Esophagus (tissue), 2 donors: ENCODE data around the gene DENND5A. TPM values are rescaled to one million over a fixed set of nuclear protein-coding genes. Genes with fewer than 3 reads are reported as not detected.
"Not testable (repeated sequence)": the region's sequence is repeated elsewhere in the genome, so short reads cannot be mapped to it uniquely, and the experiment has no call there.

Experiments
- H3K27ac ChIP-seq, 2 donors: one replicate each; pipeline ENCODE4 v1.5.1; 2013; ENCODE audit warnings: low read depth in 2 of 2, mild to moderate bottlenecking in 2 of 2, inconsistent platforms in 1 of 2, low read length in 1 of 2, moderate library complexity in 1 of 2
- H3K27me3 ChIP-seq, 2 donors: one replicate each; pipeline ENCODE4 v1.6.1; 2013; ENCODE audit warnings: low read length in 2 of 2, control low read depth in 1 of 2, mild to moderate bottlenecking in 1 of 2; ENCODE audit not compliant: insufficient read depth in 2 of 2, control insufficient read depth in 1 of 2
- H3K36me3 ChIP-seq, 2 donors: one replicate each; pipeline ENCODE4 v1.6.1; 2013; ENCODE audit warnings: low read length in 1 of 2; ENCODE audit not compliant: control insufficient read depth in 2 of 2, insufficient read depth in 2 of 2
- H3K4me1 ChIP-seq, 2 donors: one replicate each; pipeline ENCODE4 v1.6.1; 2013; ENCODE audit warnings: low read length in 1 of 2; ENCODE audit not compliant: control insufficient read depth in 2 of 2, insufficient read depth in 2 of 2
- H3K4me3 ChIP-seq, 2 donors: one replicate each; pipeline ENCODE4 v1.5.1; 2013; ENCODE audit warnings: low read length in 2 of 2, mild to moderate bottlenecking in 2 of 2, low read depth in 1 of 2, moderate library complexity in 1 of 2
- H3K9me3 ChIP-seq, 2 donors: one replicate each; pipeline ENCODE4 v1.6.1; 2013; ENCODE audit warnings: mild to moderate bottlenecking in 2 of 2, low read depth in 1 of 2, low read length in 1 of 2, moderate library complexity in 1 of 2; ENCODE audit not compliant: control insufficient read depth in 2 of 2, insufficient read depth in 1 of 2
- WGBS, 2 donors: extraction: QIAGEN DNeasy Blood & Tissue Kit; methylation state at CpG; one replicate each; pipeline ENCODE4 v1.1.7; 2013; 5-methylcytosine and 5-hydroxymethylcytosine counted together
- polyA plus RNA-seq, 2 donors: library from polyadenylated mRNA; stranded (reverse); fragments of 200-250 nt; gene quantifications; one replicate each; pipeline ENCODE4 v1.2.3, GENCODE V29; 2013
- donor health status: healthy with polysubstance abuse.
- donor health status: Bipolar disorder and iron deficiency.

DENND5A gene
- polyA plus RNA-seq, 2 donors, result 6.9 to 15.4 TPM

DNA sequence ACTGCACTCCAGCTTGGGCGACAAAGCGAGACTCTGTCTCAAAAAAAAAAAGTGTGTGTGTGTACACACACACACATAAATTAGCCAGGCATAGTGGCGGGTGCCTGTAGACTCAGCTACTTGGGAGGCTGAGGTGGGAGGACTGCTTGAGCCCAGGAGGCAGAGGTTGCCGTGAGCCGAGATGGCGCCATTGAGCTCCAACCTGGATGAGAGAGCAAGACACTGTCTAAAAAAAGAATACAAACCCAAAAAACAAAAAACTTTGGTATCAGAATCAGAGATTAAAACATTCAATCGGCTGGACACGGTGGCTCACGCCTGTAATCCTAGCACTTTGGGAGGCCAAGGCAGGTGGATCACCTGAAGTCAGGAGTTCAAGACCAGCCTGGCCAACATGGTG lies 44.3 kb downstream of the DENND5A start:
- 98% methylated on average over 9 of the region's 9 CpGs for WGBS, 2 donors
- not testable (repeated sequence) for H3K9me3 ChIP-seq, H3K4me3 ChIP-seq, H3K4me1 ChIP-seq, H3K27me3 ChIP-seq, H3K27ac ChIP-seq, H3K36me3 ChIP-seq

DNA sequence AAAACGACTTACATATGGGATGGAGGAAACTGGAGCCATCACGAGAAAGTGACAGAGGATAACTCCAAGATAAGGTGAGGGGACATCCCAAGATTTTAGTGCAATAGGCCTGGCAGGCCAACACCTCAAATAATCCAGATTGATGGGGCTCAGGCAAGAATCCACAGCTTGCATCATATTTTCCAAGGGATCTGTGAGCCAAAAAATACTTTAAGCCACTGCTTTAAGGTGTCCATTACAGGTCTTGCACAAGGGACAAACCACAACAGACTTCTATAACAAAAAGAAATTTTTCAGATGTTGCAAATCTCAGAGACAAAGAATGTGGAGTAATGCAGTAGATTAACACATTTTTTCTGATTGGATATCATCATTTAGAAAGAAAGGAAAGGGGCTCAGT lies 45.6 kb downstream of the DENND5A start:
- Histone ChIP-seq H3K9me3 (no peaks in the 10 kb centered on the region), H3K4me1 (peaks cover 0 to 3% of the 10 kb centered on the region in 2 donors), H3K36me3 (no peaks in the 10 kb centered on the region), H3K27ac (no peak overlapping the region), H3K27me3 (no peaks in the 10 kb centered on the region), H3K4me3 (no peak overlapping the region)
- WGBS, 2 donors, result 53 to 74% methylated on average over 2 of the region's 2 CpGs

DNA sequence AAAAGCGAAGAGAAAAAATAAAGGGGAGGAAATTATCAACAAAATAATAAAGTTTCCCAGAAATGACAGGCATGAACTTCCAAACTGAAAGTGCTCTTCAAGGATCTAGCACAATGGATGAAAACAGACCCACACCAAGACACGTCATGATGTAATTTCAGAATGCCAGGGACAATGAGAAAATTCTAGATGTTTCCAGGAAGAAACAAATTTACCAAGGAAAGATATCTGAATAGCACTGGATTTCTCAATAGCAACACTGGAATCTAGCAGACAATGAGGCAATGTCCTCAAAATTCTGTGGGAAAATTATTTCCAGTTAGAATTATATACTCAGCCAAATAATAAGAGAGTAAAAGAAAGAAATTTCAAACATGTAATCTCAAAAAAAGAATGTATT lies 46.0 kb downstream of the DENND5A start:
- Histone ChIP-seq H3K36me3 (no peaks in the 10 kb centered on the region), H3K4me1 (peaks cover 0 to 3% of the 10 kb centered on the region in 2 donors), H3K9me3 (no peaks in the 10 kb centered on the region), H3K27ac (no peak overlapping the region), H3K4me3 (no peak overlapping the region), H3K27me3 (no peaks in the 10 kb centered on the region)
- whole genome bisulfite sequencing, 2 donors, result 83 to 85% methylated on average over 2 of the region's 2 CpGs

DNA sequence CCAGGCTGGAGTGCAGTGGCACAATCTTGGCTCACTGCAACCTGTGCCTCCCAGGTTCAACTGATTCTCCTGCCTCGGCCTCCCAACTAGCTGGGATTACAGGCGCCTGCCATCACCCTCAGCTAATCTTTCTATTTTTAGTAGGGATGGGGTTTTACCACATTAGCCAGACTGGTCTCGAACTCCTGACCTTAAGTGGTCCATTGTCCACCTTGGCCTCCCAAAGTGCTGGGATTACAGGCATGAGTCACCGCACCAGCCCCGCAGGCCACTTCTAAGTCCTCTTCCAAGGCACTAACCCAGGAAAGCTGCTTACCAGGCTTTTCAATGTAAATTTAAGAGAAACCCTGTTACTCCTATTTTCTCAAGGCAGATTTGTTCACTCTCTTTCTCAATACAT lies 50.4 kb downstream of the DENND5A start:
- Histone ChIP-seq H3K27ac (no peak overlapping the region), H3K36me3 (no peaks in the 10 kb centered on the region), H3K4me1 (peaks cover 0 to 3% of the 10 kb centered on the region in 2 donors), H3K4me3 (no peak overlapping the region), H3K9me3 (no peaks in the 10 kb centered on the region), H3K27me3 (no peaks in the 10 kb centered on the region)
- 82 to 85% methylated on average over 5 of the region's 5 CpGs for WGBS, 2 donors

DNA sequence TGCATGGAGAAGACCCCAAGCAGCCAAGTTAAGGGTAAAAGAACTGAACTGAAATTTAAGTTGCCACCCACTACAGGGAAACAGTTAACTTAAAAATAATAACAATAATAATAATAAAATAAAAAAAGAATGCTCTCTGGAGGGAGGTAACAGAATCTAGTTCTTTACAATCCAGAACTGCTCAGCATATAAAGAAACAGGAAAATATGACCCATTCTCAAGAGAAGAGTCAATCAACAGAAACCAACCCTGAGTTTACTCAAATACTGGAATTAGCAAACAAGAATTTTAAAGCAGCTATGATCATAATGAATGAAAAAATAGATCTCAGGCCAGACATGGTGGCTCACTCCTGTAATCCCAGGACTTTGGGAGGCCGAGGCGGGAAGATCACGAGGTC lies 53.8 kb downstream of the DENND5A start:
- Histone ChIP-seq H3K4me3 (no peak overlapping the region), H3K9me3 (no peaks in the 10 kb centered on the region), H3K36me3 (no peaks in the 10 kb centered on the region), H3K27ac (no peak overlapping the region), H3K4me1 (peaks cover 0 to 3% of the 10 kb centered on the region in 2 donors), H3K27me3 (no peaks in the 10 kb centered on the region)
- 94 to 95% methylated on average over 3 of the region's 3 CpGs for WGBS, 2 donors

DNA sequence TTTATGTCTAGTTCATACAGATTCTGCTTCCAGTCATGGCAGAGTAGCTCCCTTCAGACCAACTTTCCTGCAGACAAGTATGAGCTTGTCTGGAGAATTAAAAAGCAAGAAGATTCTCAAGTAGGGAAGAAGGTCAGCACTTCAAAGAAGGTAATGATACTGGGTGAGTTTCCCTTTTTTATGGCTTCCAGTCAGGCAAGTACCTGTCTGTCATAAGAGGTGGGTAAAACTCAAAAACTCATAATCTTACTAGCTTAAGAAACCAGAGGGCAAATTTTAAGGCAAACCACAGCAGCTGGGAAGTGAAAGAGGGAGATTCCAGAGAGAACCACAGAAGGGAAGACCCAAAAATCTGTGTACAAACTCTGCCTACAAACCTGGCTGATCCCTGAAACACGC lies 54.2 kb downstream of the DENND5A start:
- no peaks in the 10 kb centered on the region for H3K27me3 ChIP-seq
- H3K4me3 ChIP-seq, result no peak overlapping the region
- 60 to 79% methylated on average over 1 of the region's 1 CpG for WGBS, 2 donors
- no peaks in the 10 kb centered on the region for H3K9me3 ChIP-seq
- no peaks in the 10 kb centered on the region for H3K36me3 ChIP-seq
- no peak overlapping the region for H3K27ac ChIP-seq
- H3K4me1 ChIP-seq, result peaks cover 0 to 3% of the 10 kb centered on the region in 2 donors

DNA sequence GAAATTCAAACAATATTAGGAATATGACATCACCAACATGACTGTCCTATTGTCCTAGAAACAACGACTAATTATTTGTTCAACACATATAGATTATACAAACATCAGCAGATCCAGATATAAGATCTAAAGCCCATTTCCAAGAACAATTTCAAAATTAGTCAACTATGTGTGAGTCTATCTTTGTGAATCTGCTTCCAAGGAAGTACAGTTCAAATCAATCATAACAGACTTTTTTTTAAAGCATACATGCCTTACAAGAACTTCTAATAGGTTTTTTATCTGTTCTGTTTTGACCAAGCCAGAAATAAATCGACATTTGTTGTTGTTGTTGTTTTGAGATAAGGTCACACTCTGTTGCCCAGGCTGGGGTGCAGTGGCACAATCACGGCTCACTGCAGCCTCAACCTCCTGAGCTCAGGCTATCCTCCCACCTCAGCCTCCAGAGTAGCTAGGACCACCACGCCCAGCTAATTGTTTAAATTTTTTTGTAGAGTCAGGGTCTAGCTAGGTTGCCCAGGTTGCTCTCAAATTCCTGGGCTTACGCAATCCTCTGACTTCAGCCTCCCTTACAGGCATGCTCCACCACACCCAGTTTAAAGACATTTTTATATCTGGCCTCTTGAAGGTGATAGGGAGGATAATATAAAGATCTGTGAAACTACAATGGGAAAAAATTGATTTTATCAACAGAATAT lies 54.8 kb downstream of the DENND5A start:
- Histone ChIP-seq H3K4me3 (no peak overlapping the region), H3K9me3 (no peaks in the 10 kb centered on the region), H3K27ac (no peak overlapping the region), H3K27me3 (no peaks in the 10 kb centered on the region), H3K4me1 (peaks cover 0 to 3% of the 10 kb centered on the region in 2 donors), H3K36me3 (no peaks in the 10 kb centered on the region)
- WGBS, 2 donors, result 70 to 72% methylated on average over 5 of the region's 5 CpGs

DNA sequence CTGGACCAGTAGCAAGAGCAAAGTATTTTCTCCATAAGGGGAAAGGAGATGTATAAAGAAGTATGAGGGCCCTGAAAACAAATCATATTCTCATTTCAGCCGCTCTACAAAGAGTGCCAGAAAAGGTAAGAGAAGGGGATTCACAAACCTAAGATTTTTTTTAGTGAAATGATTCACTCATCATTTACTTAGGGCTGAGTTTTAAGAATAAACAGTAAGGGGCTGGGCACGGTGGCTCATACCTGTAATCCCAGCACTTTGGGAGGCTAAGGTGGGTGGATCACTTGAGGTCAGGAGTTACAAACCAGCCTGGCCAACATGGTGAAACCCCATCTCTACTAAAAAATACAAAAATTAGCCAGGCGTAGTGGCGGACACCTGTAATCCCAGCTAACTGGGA lies 55.5 kb downstream of the DENND5A start:
- not testable (repeated sequence) for H3K4me3 ChIP-seq, H3K27me3 ChIP-seq, H3K36me3 ChIP-seq, H3K27ac ChIP-seq, H3K4me1 ChIP-seq, H3K9me3 ChIP-seq
- 82 to 89% methylated on average over 4 of the region's 4 CpGs for WGBS, 2 donors

DNA sequence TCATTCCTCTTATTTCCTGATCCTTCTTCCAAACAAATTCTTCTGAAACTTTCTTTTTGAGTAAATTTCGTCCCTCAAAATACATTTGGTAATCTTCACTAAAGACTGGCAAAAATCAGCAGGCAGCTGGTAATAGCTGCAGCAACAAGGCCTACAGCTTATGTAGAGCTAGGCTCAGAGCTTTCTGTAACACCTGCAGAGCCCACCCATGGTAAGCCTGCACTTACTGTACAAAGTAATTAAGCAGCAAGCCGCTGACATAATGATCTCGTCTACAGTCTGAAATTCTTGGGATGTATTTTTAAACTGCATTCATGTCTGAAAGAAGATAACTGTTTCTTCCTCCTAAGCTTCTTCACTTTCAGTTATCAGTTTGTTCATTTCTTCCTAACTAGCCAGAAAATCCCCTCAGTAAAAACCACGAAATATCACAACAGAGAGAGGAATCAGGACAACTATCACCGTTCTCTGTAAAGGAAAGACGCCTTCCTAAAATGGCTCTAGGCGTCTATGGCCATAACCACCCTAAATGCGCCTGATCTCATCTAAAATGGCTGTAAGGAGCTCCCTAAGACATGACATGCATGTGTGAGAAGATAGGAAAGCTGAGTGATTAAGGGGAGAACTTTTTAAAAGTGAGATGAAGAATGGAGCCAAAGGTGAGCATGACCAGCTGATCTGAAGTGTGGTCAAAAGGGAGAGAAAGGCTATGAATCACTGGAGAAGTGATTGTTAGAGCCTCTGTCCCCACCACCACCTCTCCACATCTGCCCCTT lies 56.2 kb downstream of the DENND5A start:
- H3K36me3 ChIP-seq, result peaks cover 0 to under 1% of the 10 kb centered on the region in 2 donors
- no peaks in the 10 kb centered on the region for H3K4me1 ChIP-seq
- H3K27me3 ChIP-seq, result no peaks in the 10 kb centered on the region
- H3K4me3 ChIP-seq, result no peak overlapping the region
- H3K9me3 ChIP-seq, result no peaks in the 10 kb centered on the region
- no peak overlapping the region for H3K27ac ChIP-seq
- 76 to 84% methylated on average over 8 of the region's 8 CpGs for WGBS, 2 donors

DNA sequence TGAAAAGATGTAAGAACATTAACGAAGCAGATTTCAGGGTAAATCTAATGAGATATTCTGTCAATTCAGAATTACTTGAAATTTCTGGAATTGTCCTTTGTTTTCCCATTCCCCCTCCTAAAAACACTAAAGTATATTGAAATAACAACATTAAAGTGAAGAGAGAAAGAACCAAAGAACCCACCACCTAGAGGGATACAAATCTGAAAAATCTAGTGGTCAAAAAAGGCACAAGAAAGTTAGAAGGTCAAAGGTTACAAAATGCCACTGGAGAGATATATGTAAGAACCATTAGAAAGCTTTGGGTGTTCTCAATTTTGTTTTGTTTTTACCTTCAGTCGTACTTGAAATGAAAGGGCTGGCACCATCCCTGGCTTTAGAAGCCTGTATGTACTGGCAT lies 57.9 kb downstream of the DENND5A start:
- H3K4me1 ChIP-seq, result no peaks in the 10 kb centered on the region
- peaks cover 4 to 6% of the 10 kb centered on the region in 2 donors for H3K36me3 ChIP-seq
- H3K9me3 ChIP-seq, result no peaks in the 10 kb centered on the region
- H3K27ac ChIP-seq, result no peak overlapping the region
- H3K4me3 ChIP-seq, result no peak overlapping the region
- H3K27me3 ChIP-seq, result no peaks in the 10 kb centered on the region
- WGBS, 2 donors, result 90 to 91% methylated on average over 2 of the region's 2 CpGs
